Measurements from ENCODE around the gene TMEM252. TPM values are rescaled to one million over a fixed set of nuclear protein-coding genes. Genes with fewer than 3 reads are reported as not detected.

Gene TMEM252
- total and polyA plus RNA-seq, 2 experiments from 2014 or later: 0.76 TPM; not detected in 1

GRCh38 chr9:68507130-68507805 is 33.4 kb downstream of the TMEM252 start:
- Histone ChIP-seq H3K27ac (peak overlapping the region; percentile 2), H3K9me3 (ENCODE audit: low read depth) (no peaks in the 10 kb centered on the region), H3K4me1 (ENCODE audit: low read depth) (peaks cover 19% of the 10 kb centered on the region), H3K36me3 (peaks cover 12% of the 10 kb centered on the region), H3K27me3 (no peaks in the 10 kb centered on the region), H3K4me3 (no peak overlapping the region)
- DNase-seq (ENCODE audit: low read depth in 1 of 2, low spot score in 1 of 2): peak; percentile 17 to 61
- TF ChIP-seq CTCF (IDR thresholded peaks at IDR 0.05; ENCODE audit: low read depth, low read length): peak; percentile 63

GRCh38 chr9:68506551-68506950 is 34.1 kb downstream of the TMEM252 start:
- peaks cover 9% of the 10 kb centered on the region for H3K36me3 ChIP-seq
- H3K27me3 ChIP-seq: no peaks in the 10 kb centered on the region
- H3K9me3 ChIP-seq (ENCODE audit: low read depth): no peaks in the 10 kb centered on the region
- peaks cover 26% of the 10 kb centered on the region for H3K4me1 ChIP-seq (ENCODE audit: low read depth)
- TF ChIP-seq CTCF (IDR thresholded peaks at IDR 0.05; ENCODE audit: low read depth, low read length): no peak
- H3K27ac ChIP-seq: peak overlapping the region; percentile 2
- no peak overlapping the region for H3K4me3 ChIP-seq
- DNase-seq (ENCODE audit: low read depth in 1 of 2, low spot score in 1 of 2): no peak

DNA sequence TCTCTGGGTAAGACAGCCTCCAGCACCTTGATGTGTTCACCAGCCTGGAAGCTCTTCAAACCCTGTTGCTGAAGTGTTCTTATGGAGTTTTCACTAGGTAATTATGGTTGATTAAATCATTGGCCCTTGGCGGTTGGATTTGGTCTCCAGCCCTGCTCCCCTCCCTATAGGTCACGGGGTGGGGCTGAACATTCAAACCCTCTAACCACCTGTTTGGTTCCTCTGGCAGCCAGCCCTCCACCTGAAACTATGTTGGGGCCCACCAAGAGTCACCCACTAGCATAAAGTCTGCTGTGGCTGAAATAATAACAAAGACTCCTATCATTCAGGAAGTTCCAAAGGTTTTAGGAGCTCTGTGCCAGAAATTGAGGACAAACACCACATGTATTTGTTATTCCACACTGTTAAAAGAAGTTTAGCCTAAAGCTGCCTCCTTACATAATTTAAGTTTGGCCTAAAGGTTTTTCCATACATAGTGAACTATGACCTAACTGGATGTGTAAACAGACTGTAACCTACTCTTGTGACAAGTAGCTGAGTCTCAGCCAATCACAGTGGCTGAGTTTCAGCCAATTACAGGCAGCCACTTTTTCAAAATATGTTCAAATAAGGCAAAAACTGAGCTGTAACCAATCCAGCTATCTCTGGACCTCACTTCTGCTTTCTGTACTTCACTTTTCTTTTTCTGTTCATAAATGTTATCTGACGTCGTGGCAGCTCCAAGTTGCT is 34.8 kb downstream of the TMEM252 start:
- H3K4me1 ChIP-seq (ENCODE audit: low read depth): peaks cover 33% of the 10 kb centered on the region
- no peaks in the 10 kb centered on the region for H3K27me3 ChIP-seq
- peak in 1 of 2 donors; percentile 60 for DNase-seq (ENCODE audit: low read depth in 1 of 2, low spot score in 1 of 2)
- H3K36me3 ChIP-seq: peaks cover 9% of the 10 kb centered on the region
- peak overlapping the region; percentile 2 for H3K27ac ChIP-seq
- TF ChIP-seq CTCF (IDR thresholded peaks at IDR 0.05; ENCODE audit: low read depth, low read length): no peak
- H3K9me3 ChIP-seq (ENCODE audit: low read depth): no peaks in the 10 kb centered on the region
- H3K4me3 ChIP-seq: no peak overlapping the region

GRCh38 chr9:68502279-68502678 is 38.4 kb downstream of the TMEM252 start:
- Histone ChIP-seq H3K9me3 (ENCODE audit: low read depth) (no peaks in the 10 kb centered on the region), H3K27me3 (no peaks in the 10 kb centered on the region), H3K27ac (peak overlapping the region; percentile 51), H3K4me1 (ENCODE audit: low read depth) (peaks cover 37% of the 10 kb centered on the region), H3K36me3 (peaks cover 6% of the 10 kb centered on the region), H3K4me3 (no peak overlapping the region)
- TF ChIP-seq CTCF (IDR thresholded peaks at IDR 0.05; ENCODE audit: low read depth, low read length): no peak
- DNase-seq (ENCODE audit: low read depth in 1 of 2, low spot score in 1 of 2): no peak

DNA sequence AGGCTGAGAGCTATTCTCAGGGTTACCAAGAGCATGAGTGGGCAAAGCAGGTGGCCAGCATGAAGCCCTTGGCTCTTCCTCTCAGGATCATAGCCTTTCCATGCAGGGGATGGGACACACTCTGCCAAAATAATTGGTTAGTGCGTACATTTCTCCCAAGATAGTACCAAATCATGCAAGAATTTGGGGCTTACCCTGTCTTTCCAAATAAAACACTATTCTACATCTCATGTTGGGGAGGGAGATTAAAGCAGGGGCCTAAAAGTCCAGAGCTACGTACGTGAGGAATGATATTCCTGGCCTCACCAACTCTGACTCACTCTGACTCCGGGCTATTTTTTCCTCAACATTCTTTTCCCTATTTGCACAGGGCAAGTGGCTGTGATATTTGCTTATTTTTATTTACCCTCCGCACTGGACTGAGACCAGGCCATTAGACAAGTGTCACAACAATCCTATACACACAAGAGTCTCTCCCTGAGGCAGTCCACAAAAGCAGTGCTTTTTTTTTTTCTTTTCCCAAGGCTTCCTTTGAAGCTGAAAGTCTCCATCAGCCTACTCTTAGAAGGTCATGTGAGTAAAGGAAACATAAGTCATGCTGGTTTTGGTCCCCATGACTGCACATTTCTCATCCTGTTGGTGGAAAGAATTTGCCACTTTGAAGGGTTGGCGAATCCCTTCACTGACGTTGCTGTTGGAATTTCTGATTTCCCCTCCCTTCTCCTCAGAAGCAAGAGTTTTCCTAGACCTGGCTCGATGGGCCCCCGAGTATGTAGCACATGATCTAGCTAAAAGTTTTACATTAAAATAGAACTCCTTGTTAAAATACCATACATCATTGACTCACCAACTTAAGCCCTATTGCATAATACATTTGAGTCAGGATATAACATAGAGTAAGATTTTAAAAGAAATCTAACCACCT is 40.0 kb downstream of the TMEM252 start:
- DNase-seq (ENCODE audit: low read depth in 1 of 2, low spot score in 1 of 2): peak in 1 of 2 donors; percentile 9
- Histone ChIP-seq H3K9me3 (ENCODE audit: low read depth) (no peaks in the 10 kb centered on the region), H3K27me3 (no peaks in the 10 kb centered on the region), H3K4me3 (no peak overlapping the region), H3K4me1 (ENCODE audit: low read depth) (peaks cover 25% of the 10 kb centered on the region), H3K27ac (peak overlapping the region; percentile 75), H3K36me3 (peaks cover 6% of the 10 kb centered on the region)
- no peak for TF ChIP-seq CTCF (IDR thresholded peaks at IDR 0.05; ENCODE audit: low read depth, low read length)
